K562 (cell line): ENCODE results near the gene RPS19BP1. TPM values are rescaled to one million over a fixed set of nuclear protein-coding genes. Genes with fewer than 3 reads are reported as not detected.

ENCODE experiments used
- ATAC-seq: fragments of 200-7000 bp; cut with Tn5 transposase; 3 replicates; pipeline ENCODE4 v1.9.1; 2020; ENCODE audit warnings: moderate library complexity
- BruUV-seq: library from RNA; stranded (reverse); fragments of 400-500 nt; replicated peaks from 2 replicates; lab custom pipeline; 2021; lab: Mats Ljungman, UMichigan
- CTCF ChIA-PET: fragments of 300-600 bp; formaldehyde crosslinking; extraction: SDS; loops from one replicate; lab custom pipeline; 2021; ENCODE audit warnings: low intra/inter-chr PET ratio; lab: Yijun Ruan, JAX
- POLR2A ChIA-PET: fragments of 300-600, 350-650 bp; sonication (Branson Sonifier 250); formaldehyde crosslinking; extraction: SDS; loops from one replicate; lab custom pipeline; 2021; ENCODE audit warnings: antibody characterized with exemption, inconsistent platforms; lab: Yijun Ruan, JAX
- DNase-seq, 4 experiments: peaks; one replicate each; pipeline versions ENCODE4 v3.0.0 to v3.0.0-alpha.2; 2011 to 2018; ENCODE audit warnings: low spot score in 3 of 4, mixed read lengths in 3 of 4; ENCODE audit errors: extremely low read depth in 1 of 4
- FAIRE-seq: peaks from 2 replicates; lab custom pipeline; 2011; peaks lifted over from hg19 to GRCh38; lab: Jason Lieb, UNC
- H2AFZ ChIP-seq: 2 replicates; pipeline ENCODE4 v1.6.0; 2011; ENCODE audit warnings: low read depth, low read length, control low read depth, inconsistent platforms
- H3K27ac ChIP-seq: fragments of 200-600 bp; 3 replicates; pipeline ENCODE4 v1.8.0; 2011; ENCODE audit warnings: low read depth, mild to moderate bottlenecking, control low read depth, inconsistent platforms, low read length, moderate library complexity, mixed read lengths; ENCODE audit errors: extremely low read depth
- H3K27me3 ChIP-seq, 2 experiments: fragments of 300-600 bp in 1 of 2; 2 replicates in 1 of 2; 3 replicates in 1 of 2; pipeline versions ENCODE4 v1.6.0 to v1.8.0; 2011; ENCODE audit warnings: inconsistent platforms in 2 of 2, low read length in 2 of 2, mild to moderate bottlenecking in 1 of 2, mixed read lengths in 1 of 2, moderate library complexity in 1 of 2; ENCODE audit not compliant: control insufficient read depth in 2 of 2, insufficient read depth in 2 of 2
- H3K36me3 ChIP-seq: fragments of 300-600 bp; 3 replicates; pipeline ENCODE4 v1.8.0; 2011; ENCODE audit warnings: mild to moderate bottlenecking, low read length, inconsistent platforms; ENCODE audit not compliant: control insufficient read depth, insufficient read depth
- H3K4me1 ChIP-seq, 2 experiments: fragments of 200-600 bp in 1 of 2; replicated peaks in 1 of 2; 2 replicates in 1 of 2; 3 replicates in 1 of 2; pipeline versions ENCODE4 v1.5.1 to v1.8.0; 2011; ENCODE audit warnings: inconsistent platforms in 2 of 2, low read length in 2 of 2, mild to moderate bottlenecking in 1 of 2, mixed read lengths in 1 of 2, moderate library complexity in 1 of 2; ENCODE audit not compliant: control insufficient read depth in 2 of 2, insufficient read depth in 2 of 2
- H3K4me2 ChIP-seq: 2 replicates; pipeline ENCODE4 v1.6.1; 2011; ENCODE audit warnings: low read length, control low read depth, inconsistent platforms, mixed read lengths; ENCODE audit not compliant: insufficient read depth
- H3K4me3 ChIP-seq: fragments of 200-600 bp; sonication (generic), shearing (Covaris generic); 2 replicates; pipeline ENCODE4 v1.5.1; 2016; ENCODE audit warnings: control low read depth, inconsistent platforms
- H3K79me2 ChIP-seq: fragments of 200-600 bp; 3 replicates; pipeline ENCODE4 v1.8.0; 2011; ENCODE audit warnings: low read length, inconsistent platforms; ENCODE audit not compliant: control insufficient read depth, insufficient read depth
- H3K9ac ChIP-seq, 2 experiments: 2 replicates each; pipeline versions ENCODE4 v1.6.0 to v1.6.1; 2011; ENCODE audit warnings: low read depth in 2 of 2, low read length in 2 of 2, control low read depth in 1 of 2, inconsistent platforms in 1 of 2, mild to moderate bottlenecking in 1 of 2, mixed read lengths in 1 of 2; ENCODE audit not compliant: insufficient read depth in 1 of 2
- H3K9me1 ChIP-seq: one replicate; pipeline ENCODE4 v1.6.0; 2011; ENCODE audit warnings: inconsistent platforms, mild to moderate bottlenecking, low read length, moderate library complexity; ENCODE audit not compliant: control insufficient read depth, insufficient read depth
- H3K9me3 ChIP-seq: replicated peaks from 2 replicates; pipeline ENCODE4 v1.5.1; 2011; ENCODE audit warnings: low read depth, low read length, inconsistent platforms; ENCODE audit not compliant: control insufficient read depth, insufficient read depth
- H4K20me1 ChIP-seq: replicated peaks from 2 replicates; pipeline ENCODE4 v1.6.1; 2011; ENCODE audit warnings: low read length, inconsistent platforms, mixed read lengths; ENCODE audit not compliant: control insufficient read depth, insufficient read depth
- ARID1B ChIP-seq: fragments of 450-650 bp; IDR thresholded peaks from 2 replicates; pipeline ENCODE4 v1.6.1; 2016; ENCODE audit warnings: antibody characterized with exemption, mild to moderate bottlenecking, inconsistent platforms
- CBFA2T2 ChIP-seq: fragments of 450-650 bp; conservative IDR thresholded peaks from 2 replicates; pipeline ENCODE4 v1.6.1; 2017; ENCODE audit warnings: mild to moderate bottlenecking
- CBFA2T3 ChIP-seq: fragments of 450-650 bp; IDR thresholded peaks from 2 replicates; pipeline ENCODE4 v1.6.1; 2017
- MITF ChIP-seq: IDR thresholded peaks from 2 replicates; pipeline ENCODE4 v1.6.1; 2014; ENCODE audit warnings: antibody characterized with exemption
- MYBL2 ChIP-seq, 2 experiments: fragments of 450-650 bp in 1 of 2; sonication (generic) in 1 of 2; formaldehyde crosslinking in 1 of 2; IDR thresholded peaks; 2 replicates each; pipeline versions ENCODE4 v1.6.1 to v1.8.1; 2017 to 2022; ENCODE audit warnings: borderline replicate concordance in 1 of 2, inconsistent platforms in 1 of 2, low read depth in 1 of 2, mild to moderate bottlenecking in 1 of 2, missing genetic modification reagents in 1 of 2, moderate library complexity in 1 of 2
- NCOR1 ChIP-seq: fragments of 450-650 bp; IDR thresholded peaks from 2 replicates; pipeline ENCODE4 v1.6.1; 2016; ENCODE audit warnings: mild to moderate bottlenecking, moderate library complexity
- PRDM10 ChIP-seq: fragments of 450-650 bp; IDR thresholded peaks from 2 replicates; pipeline ENCODE4 v1.6.1; 2018; ENCODE audit not compliant: partially characterized antibody
- TAL1 ChIP-seq: fragments of 450-650 bp; IDR thresholded peaks from 2 replicates; pipeline ENCODE4 v1.6.1; 2016; ENCODE audit warnings: mild to moderate bottlenecking
- TCF3 ChIP-seq: sonication (generic); formaldehyde crosslinking; IDR thresholded peaks from 2 replicates; pipeline ENCODE4 v1.4.0; 2020; ENCODE audit warnings: mild to moderate bottlenecking, missing genetic modification reagents
- TEAD4 ChIP-seq, 2 experiments: sonication (generic) in 1 of 2; formaldehyde crosslinking in 1 of 2; IDR thresholded peaks; 2 replicates each; pipeline versions ENCODE4 v1.6.1 to v1.8.0; 2012 to 2022; ENCODE audit warnings: borderline replicate concordance in 1 of 2, inconsistent platforms in 1 of 2, low read length in 1 of 2, mild to moderate bottlenecking in 1 of 2, missing genetic modification reagents in 1 of 2
- ZFP91 ChIP-seq: sonication (generic); formaldehyde crosslinking; IDR thresholded peaks from 2 replicates; pipeline ENCODE4 v1.8.0; 2022; ENCODE audit warnings: mild to moderate bottlenecking, missing genetic modification reagents
- WGBS: fragments of 100-300 bp; shearing (Covaris generic); methylation state at CpG from one replicate; pipeline ENCODE4 v1.1.6; 2016; ENCODE audit warnings: low coverage, mixed read lengths; ENCODE audit not compliant: insufficient coverage; ENCODE audit errors: missing lambda C conversion rate; 5-methylcytosine and 5-hydroxymethylcytosine counted together
- in situ Hi-C: fragments of 300-500 bp; cut with MboI; formaldehyde crosslinking; loops from 4 replicates; pipeline ENCODE4 v1.15.0; 2018; ENCODE audit warnings: inconsistent platforms, mixed read lengths
- intact Hi-C: fragments of 100-400 bp; cut with micrococcal nuclease; formaldehyde crosslinking; loops from 2 replicates; pipeline ENCODE4 v1.14.2; 2022
- polyA plus RNA-seq, 8 experiments: library from polyadenylated mRNA; depleted of rRNA in 4 of 8; stranded (reverse) in 5 of 8; unstranded in 3 of 8; fragments of >200 nt; fragmentation: Nextera tagmentation in 2 of 8; fragmentation: Illumina TruSeq in 1 of 8; extraction: Ambion mirVana in 2 of 8; extraction: Trizol in 1 of 8; gene quantifications; 2 replicates each; pipeline versions ENCODE4 v1.2.1 to v1.2.3, GENCODE V29; 2011 to 2014; ENCODE audit warnings: inconsistent platforms in 1 of 8, missing spikeins in 1 of 8
- total RNA-seq, 7 experiments: library from RNA; depleted of rRNA in 6 of 7; stranded (reverse); fragments of >200 nt in 6 of 7; fragmentation: Illumina TruSeq in 2 of 7; extraction: Trizol in 2 of 7; gene quantifications; 2 replicates each; pipeline versions ENCODE4 v1.2.1 to v1.2.3, GENCODE V29; 2011 to 2021; ENCODE audit warnings: low replicate concordance in 1 of 7

The RPS19BP1 gene
- total and polyA plus RNA-seq, 9 of the 15 experiments (the other 6 are each of a cell fraction or from before 2014, with no cell fraction given) = 3.0 to 223 (median 84.3) TPM

GRCh38 chr22:39508393-39508792 lies 24.2 kb downstream of the RPS19BP1 start:
- Histone ChIP-seq H3K27ac (peak overlapping the region; percentile 24; the same call in 1 of the 3 replicates), H3K27me3 (no peaks in the 10 kb centered on the region), H2AFZ (no peak overlapping the region), H3K4me1 (peaks cover 6 to 16% of the 10 kb centered on the region in 2 experiments; a peak in 3 of 5 replicates), H3K9ac (no peak overlapping the region), H4K20me1 (no peaks in the 10 kb centered on the region; the same call in 1 of the 2 replicates), H3K79me2 (peaks cover 66% of the 10 kb centered on the region), H3K9me3 (no peaks in the 10 kb centered on the region), H3K9me1 (peaks cover 2% of the 10 kb centered on the region), H3K4me2 (peak overlapping the region; percentile 38; the same call in 1 of the 2 replicates), H3K36me3 (peaks cover 93% of the 10 kb centered on the region), H3K4me3 (no peak overlapping the region)
- ChIA-PET POLR2A (interaction anchor here (1.6 to 8.6 kb wide), 3 partner anchors 8 to 14 kb away, joined by 4 to 106 read pairs (median 9); partner anchors contain the start of gene ATF4), CTCF (no interaction called here)
- no peak for TF ChIP-seq ZFP91 (CRISPR knock-in tag)
- TF ChIP-seq ARID1B = peak; percentile 47; the same call in 1 of the 2 replicates
- peak; percentile 70 for TF ChIP-seq CBFA2T3
- TF ChIP-seq MYBL2 (IDR thresholded peaks at IDR 0.05; ENCODE audit: low read depth) = no peak
- TF ChIP-seq MYBL2 (CRISPR knock-in tag; IDR thresholded peaks at IDR 0.05; ENCODE audit: borderline replicate concordance) = no peak
- TF ChIP-seq PRDM10 = peak; percentile 24
- TF ChIP-seq TEAD4 (IDR thresholded peaks at IDR 0.05; ENCODE audit: low read length) = 0 out of 2 replicates have a peak, but pooled peaks have one; percentile 16
- TF ChIP-seq TEAD4 (CRISPR knock-in tag; IDR thresholded peaks at IDR 0.05; ENCODE audit: borderline replicate concordance) = no peak
- TF ChIP-seq NCOR1 = peak; percentile 49; the same call in 1 of the 2 replicates
- peak; percentile 48; the same call in 1 of the 2 replicates for TF ChIP-seq TAL1
- TF ChIP-seq TCF3 (CRISPR knock-in tag) = peak; percentile 77
- TF ChIP-seq CBFA2T2 = peak; percentile 55
- TF ChIP-seq MITF = no peak
- FAIRE-seq (peak; percentile 35), DNase-seq (no peak), ATAC-seq (no peak)
- no TSS peak for BruUV-seq
- in situ Hi-C loops (loop anchor here (10.0 kb wide), 1 partner anchor 334 kb away; no protein-coding TSS in a partner anchor), intact Hi-C loops (no loop called here)
- WGBS = 13% methylated on average over 4 of the region's 4 CpGs
